Spinal cord (tissue), 10 donors: ENCODE results near the gene CST7. TPM values are rescaled to one million over a fixed set of nuclear protein-coding genes. Genes with fewer than 3 reads are reported as not detected.

ENCODE experiments used
- DNase-seq, 6 donors: peaks; one replicate each; pipeline versions ENCODE4 v3.0.0 to v3.0.0-alpha.2; 2013 to 2015; ENCODE audit warnings: low spot score in 6 of 6, low read depth in 4 of 6
- H3K27ac ChIP-seq: one replicate; pipeline ENCODE4 v1.5.1; 2013; ENCODE audit warnings: low read depth, low read length, control low read depth
- H3K27me3 ChIP-seq: one replicate; pipeline ENCODE4 v1.6.1; 2013; ENCODE audit warnings: low read length; ENCODE audit not compliant: control insufficient read depth, insufficient read depth
- H3K36me3 ChIP-seq: one replicate; pipeline ENCODE4 v1.6.1; 2013; ENCODE audit warnings: low read length; ENCODE audit not compliant: control insufficient read depth, insufficient read depth
- H3K4me1 ChIP-seq: one replicate; pipeline ENCODE4 v1.6.1; 2013; ENCODE audit warnings: low read length; ENCODE audit not compliant: control insufficient read depth, insufficient read depth
- H3K4me3 ChIP-seq: one replicate; pipeline ENCODE4 v1.5.1; 2013; ENCODE audit warnings: low read depth, low read length, control low read depth
- H3K9me3 ChIP-seq: one replicate; pipeline ENCODE4 v1.6.1; 2013; ENCODE audit warnings: low read length; ENCODE audit not compliant: control insufficient read depth, insufficient read depth
- WGBS: methylation state at CpG from one replicate; pipeline ENCODE4 v1.1.5; 2013; ENCODE audit warnings: missing lambda C conversion rate; ENCODE audit not compliant: insufficient coverage; 5-methylcytosine and 5-hydroxymethylcytosine counted together
- polyA plus RNA-seq, 2 donors: library from polyadenylated mRNA; unstranded; fragments of 120-200 nt; gene quantifications; one replicate each; pipeline ENCODE4 v1.2.1, GENCODE V29; 2013; ENCODE audit not compliant: insufficient read length in 2 of 2
- small RNA-seq: library from RNA; depleted of rRNA; stranded (forward); fragments of <200 nt; gene quantifications from one replicate; pipeline ENCODE3, GENCODE V24; 2014; ENCODE audit warnings: low replicate concordance
- total RNA-seq, 2 donors: library from RNA; depleted of rRNA in 1 of 2; stranded (reverse); fragments of 120-200 nt in 1 of 2; fragments of >200 nt in 1 of 2; gene quantifications; one replicate each; pipeline versions ENCODE4 v1.2.3 to v1.2.4, GENCODE V29; 2013 to 2014
- donor health status: healthy.

Gene CST7
- total and polyA plus RNA-seq, 4 donors, result 0.55 to 8.5 TPM; not detected in 2

- no peak for DNase-seq
- Histone ChIP-seq H3K27ac (no peak overlapping the region), H3K4me3 (no peak overlapping the region), H3K4me1 (peaks cover 19% of the 10 kb centered on the region), H3K9me3 (no peaks in the 10 kb centered on the region), H3K36me3 (peaks cover 56% of the 10 kb centered on the region), H3K27me3 (no peaks in the 10 kb centered on the region)
- 88% methylated on average over 11 of the region's 11 CpGs for WGBS
These were observed 59.5 kb downstream of the CST7 start for GRCh38 chr20:25008388-25009217.

Small RNA genes within 50 kb of the gene (small RNA-seq; reads per million reads assigned to genes)
- gene RNU6-1257P, result not detected

Other genes with a start within 250 kb of the CST7 start
- gene APMAP, start 43.5 kb downstream of the CST7 start, total RNA-seq, result 10 to 100 TPM; 89.8 to 97.1 TPM
- gene APMAP, start 43.5 kb downstream of the CST7 start, polyA plus RNA-seq, result 100 to 1,000 TPM; 121 to 122 TPM
- 10 to 100 TPM; 11.2 to 37.3 TPM for gene ACSS1, start 108.9 kb downstream of the CST7 start, total RNA-seq
- gene ACSS1, start 108.9 kb downstream of the CST7 start, polyA plus RNA-seq, result 10 to 100 TPM; 29.6 to 33.6 TPM
- gene VSX1, start 132.9 kb downstream of the CST7 start, total RNA-seq, result under 1 TPM; 0.11 to 0.59 TPM
- gene VSX1, start 132.9 kb downstream of the CST7 start, polyA plus RNA-seq, result 1 to 10 TPM in 1 of 2 donors, under 1 TPM in 1; 0.90 to 1.1 TPM
- gene ENTPD6, start 246.4 kb downstream of the CST7 start, total RNA-seq, result 10 to 100 TPM; 36.0 to 59.3 TPM
- gene ENTPD6, start 246.4 kb downstream of the CST7 start, polyA plus RNA-seq, result 100 to 1,000 TPM in 1 of 2 donors, 10 to 100 TPM in 1; 86.1 to 114 TPM